Measurements from ENCODE around the gene LRP8. TPM values are rescaled to one million over a fixed set of nuclear protein-coding genes. Genes with fewer than 3 reads are reported as not detected.

The LRP8 gene
- total RNA-seq, 1 donor from 2014 or later = 21.1 TPM

GRCh38 chr1:53195246-53196016 lies 132.4 kb downstream of the LRP8 start:
- Histone ChIP-seq H3K27me3 (no peaks in the 10 kb centered on the region), H3K36me3 (no peaks in the 10 kb centered on the region), H3K27ac (peak overlapping the region; percentile 99), H3K4me3 (peak overlapping the region; percentile 95 to 100), H3K9me3 (no peaks in the 10 kb centered on the region), H3K4me1 (peaks cover 40% of the 10 kb centered on the region)
- DNase-seq (ENCODE audit: extremely low spot score in 2 of 2) = no peak
- intact Hi-C loops (cut with DNase I) = loop anchor here (5.0 kb wide), 1 partner anchor 1318 kb away; the partner anchor contains the start of gene NRDC
- TF ChIP-seq POLR2AphosphoS5 (IDR thresholded peaks at IDR 0.05; ENCODE audit: insufficient read depth in 1 of 2, low read depth in 1 of 2) (no peak), POLR2A (IDR thresholded peaks at IDR 0.05) (no peak)
- TF ChIP-seq, protein P1, sequence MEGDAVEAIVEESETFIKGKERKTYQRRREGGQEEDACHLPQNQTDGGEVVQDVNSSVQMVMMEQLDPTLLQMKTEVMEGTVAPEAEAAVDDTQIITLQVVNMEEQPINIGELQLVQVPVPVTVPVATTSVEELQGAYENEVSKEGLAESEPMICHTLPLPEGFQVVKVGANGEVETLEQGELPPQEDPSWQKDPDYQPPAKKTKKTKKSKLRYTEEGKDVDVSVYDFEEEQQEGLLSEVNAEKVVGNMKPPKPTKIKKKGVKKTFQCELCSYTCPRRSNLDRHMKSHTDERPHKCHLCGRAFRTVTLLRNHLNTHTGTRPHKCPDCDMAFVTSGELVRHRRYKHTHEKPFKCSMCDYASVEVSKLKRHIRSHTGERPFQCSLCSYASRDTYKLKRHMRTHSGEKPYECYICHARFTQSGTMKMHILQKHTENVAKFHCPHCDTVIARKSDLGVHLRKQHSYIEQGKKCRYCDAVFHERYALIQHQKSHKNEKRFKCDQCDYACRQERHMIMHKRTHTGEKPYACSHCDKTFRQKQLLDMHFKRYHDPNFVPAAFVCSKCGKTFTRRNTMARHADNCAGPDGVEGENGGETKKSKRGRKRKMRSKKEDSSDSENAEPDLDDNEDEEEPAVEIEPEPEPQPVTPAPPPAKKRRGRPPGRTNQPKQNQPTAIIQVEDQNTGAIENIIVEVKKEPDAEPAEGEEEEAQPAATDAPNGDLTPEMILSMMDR (IDR thresholded peaks at IDR 0.05) = no peak

Other genes starting within 250 kb of the LRP8 start
- gene SLC1A7, start 185.4 kb downstream of the LRP8 start, total RNA-seq = not detected
- gene CPT2, start 131.2 kb downstream of the LRP8 start, total RNA-seq = 16.7 TPM
- 50.6 TPM for gene CZIB, start 107.4 kb downstream of the LRP8 start, total RNA-seq
- 23.6 TPM for gene MAGOH, start 89.6 kb downstream of the LRP8 start, total RNA-seq
- gene DMRTB1, start 131.3 kb upstream of the LRP8 start, total RNA-seq = not detected